Activated naive CD4-positive, alpha-beta T cell treated with Interleukin-2 at 50 U/mL for 16 hours (primary cell): ENCODE results near the gene ZGRF1.
"Not testable (repeated sequence)": the region's sequence is repeated elsewhere in the genome, so short reads cannot be mapped to it uniquely, and the experiment has no call there.

ENCODE experiments used
- DNase-seq: peaks from one replicate; pipeline ENCODE4 v3.0.0-alpha.2; 2020

Gene ZGRF1

DNA sequence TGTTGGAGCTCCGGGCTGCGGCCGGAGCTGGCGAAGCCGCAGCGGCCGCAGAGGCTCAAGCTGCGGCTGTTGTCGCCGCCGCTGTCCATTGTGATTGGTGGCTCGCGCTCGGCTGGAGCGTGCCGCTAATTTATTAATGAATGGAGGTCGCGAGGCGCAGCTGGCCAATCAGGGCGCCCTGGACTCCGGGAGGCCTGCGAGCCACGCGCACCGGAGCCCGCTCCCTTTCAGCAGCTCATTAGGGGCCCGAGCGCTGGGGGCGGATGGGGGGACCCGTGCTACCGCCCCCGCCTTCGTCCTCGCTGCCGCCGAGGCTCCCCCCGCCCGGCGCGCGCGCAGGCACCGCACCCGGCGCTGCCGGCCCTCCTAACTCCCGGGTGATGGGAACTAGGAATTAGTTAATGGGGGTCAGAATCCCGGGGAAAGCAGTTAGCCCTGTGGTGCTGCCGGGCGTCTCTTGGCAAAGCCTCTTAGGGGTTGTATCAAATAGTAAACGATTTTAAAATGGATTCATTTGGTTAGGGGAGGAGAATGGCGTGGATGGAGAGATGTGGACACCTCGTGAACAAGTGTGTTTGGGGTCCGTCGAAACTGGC lies 120.1 kb downstream of the ZGRF1 start:
- no peak for DNase-seq

DNA sequence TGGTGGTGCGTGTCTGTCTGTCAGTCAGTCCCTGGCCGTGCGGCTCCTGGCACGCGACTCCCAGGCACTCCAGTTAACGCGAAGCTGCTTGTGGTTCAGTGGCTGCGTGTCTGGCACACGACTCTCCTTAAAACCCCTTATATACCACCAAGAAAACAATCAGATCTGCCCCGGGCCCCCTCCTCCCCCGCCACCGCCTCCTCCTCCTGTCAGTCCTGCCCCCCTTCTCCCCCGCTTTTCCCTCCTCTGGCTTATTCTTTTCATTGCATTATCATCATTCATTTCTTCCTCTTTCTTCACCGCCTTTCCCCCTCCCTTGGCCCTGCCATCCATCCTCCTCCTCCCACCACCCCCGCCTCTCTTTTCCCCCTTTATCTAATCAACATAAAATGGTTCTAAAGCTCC lies 120.6 kb downstream of the ZGRF1 start, which contains the start of gene NEUROG2:
Gene NEUROG2 (minus strand): TSS at position 115 of the 405 bp plus-strand sequence. CDS start 705 bp downstream, outside the sequence.
- no peak for DNase-seq

DNA sequence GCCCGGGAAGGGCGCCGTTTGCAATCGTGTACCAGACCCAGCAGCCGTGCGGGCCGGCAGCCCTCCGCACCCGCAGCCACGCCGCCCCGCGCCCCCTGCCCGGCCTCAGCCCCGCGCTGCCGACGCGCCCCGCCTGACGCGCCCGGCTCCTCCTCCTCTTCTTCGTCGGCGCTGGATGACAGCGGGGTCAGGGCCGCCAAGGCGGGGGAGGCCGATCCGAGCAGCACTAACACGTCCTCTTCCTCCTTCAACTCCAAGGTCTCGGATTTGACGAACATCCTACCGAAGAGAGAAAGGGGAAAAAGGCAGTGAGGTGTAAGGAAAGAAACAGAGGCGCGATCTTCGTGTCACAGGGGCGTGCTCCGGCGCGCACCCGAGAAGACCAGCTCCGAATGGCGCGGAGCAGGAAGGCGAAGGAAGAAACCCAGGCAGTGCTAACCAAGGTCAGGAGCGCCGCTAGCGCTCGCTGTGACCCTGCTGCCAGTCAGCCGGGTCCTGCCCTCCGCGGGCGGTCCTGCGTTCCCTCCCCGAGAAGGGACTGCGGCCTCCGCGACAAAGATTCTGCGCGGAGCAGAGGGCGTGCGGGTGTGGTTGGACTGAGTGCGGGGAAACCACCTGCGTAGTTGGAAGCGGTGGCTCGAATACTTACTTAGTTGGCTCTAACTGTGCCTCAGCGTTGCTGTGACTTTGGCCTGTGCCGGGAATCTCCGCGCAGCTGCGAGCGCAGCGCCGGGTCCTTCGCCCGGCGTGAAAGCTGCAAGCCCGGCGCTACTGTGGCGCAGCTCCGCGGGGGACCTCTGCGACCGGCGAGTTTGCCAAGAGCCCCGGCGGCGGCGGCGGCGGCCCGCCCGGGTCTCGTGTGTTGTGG lies 121.3 kb downstream of the ZGRF1 start:
- peak; percentile 49 for DNase-seq

- no peak for DNase-seq
These were observed 122.0 kb downstream of the ZGRF1 start for GRCh38 chr4:112514647-112515197.

DNA sequence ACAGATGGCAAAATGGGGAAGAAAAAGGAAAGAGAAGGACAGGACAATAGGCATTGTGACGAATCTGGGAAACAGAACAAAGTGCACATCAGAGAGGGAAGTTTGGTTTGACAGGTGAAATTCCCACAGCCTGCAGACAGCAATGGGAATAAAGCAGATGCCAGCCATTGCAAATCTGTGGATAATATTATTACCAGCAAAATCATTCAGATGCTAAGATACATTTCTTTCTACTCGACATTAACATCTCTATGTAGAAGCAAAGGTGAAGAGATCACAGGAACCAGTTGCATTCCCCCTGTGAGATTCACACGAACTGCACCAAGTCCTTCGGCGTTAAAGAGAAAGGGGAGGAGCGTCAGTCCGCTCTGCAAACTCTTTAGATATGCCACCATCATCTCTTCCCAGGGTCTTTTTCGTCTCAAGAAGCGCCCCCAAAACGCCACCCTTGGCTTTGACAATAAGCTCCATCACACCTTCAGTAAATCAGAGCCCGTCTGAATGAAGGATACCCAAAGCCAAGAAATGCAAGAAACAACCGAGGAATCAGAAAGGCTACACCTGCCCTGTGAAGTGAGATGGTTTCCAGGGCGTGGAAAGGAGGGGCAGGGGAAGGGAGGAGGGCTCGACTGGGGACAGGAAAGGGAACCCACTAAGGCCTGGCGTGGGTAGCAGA lies 122.6 kb downstream of the ZGRF1 start:
- no peak for DNase-seq

- DNase-seq, result no peak
These were observed 124.9 kb downstream of the ZGRF1 start for GRCh38 chr4:112511803-112512118.

DNA sequence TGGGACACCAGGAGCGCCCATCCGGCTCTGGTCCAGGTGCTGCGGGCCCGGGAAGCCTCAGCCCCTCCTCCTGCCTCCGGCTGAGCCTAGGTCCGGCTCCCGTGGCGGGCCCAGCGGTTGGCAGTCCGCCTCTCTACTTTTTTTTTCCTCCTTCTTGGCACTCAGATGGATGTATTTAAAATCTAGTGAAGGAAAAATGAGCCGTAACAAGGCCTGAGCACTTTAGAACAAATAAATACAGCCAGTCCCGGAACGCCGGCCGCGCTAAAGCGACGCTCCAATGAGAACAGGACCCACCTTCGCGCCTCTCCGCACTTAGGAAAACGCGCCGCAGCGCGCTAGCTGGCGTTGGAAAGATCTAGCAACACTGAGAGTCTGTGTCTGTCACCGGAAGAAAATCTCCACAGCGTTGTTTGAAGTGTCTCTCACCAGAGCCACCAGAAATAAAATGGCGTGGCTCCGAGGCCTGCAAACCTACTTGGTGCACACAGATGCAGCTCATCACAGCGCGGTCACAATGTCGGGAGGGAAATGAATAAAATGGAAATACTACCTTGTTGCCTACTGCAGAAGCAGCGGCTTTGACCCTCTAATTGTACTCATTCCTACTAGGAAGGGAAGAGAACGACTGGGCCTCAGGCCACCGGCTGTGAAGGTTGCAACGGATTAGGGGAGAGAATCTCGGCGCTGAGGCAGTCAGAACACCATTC lies 125.5 kb downstream of the ZGRF1 start:
- no peak for DNase-seq

DNA sequence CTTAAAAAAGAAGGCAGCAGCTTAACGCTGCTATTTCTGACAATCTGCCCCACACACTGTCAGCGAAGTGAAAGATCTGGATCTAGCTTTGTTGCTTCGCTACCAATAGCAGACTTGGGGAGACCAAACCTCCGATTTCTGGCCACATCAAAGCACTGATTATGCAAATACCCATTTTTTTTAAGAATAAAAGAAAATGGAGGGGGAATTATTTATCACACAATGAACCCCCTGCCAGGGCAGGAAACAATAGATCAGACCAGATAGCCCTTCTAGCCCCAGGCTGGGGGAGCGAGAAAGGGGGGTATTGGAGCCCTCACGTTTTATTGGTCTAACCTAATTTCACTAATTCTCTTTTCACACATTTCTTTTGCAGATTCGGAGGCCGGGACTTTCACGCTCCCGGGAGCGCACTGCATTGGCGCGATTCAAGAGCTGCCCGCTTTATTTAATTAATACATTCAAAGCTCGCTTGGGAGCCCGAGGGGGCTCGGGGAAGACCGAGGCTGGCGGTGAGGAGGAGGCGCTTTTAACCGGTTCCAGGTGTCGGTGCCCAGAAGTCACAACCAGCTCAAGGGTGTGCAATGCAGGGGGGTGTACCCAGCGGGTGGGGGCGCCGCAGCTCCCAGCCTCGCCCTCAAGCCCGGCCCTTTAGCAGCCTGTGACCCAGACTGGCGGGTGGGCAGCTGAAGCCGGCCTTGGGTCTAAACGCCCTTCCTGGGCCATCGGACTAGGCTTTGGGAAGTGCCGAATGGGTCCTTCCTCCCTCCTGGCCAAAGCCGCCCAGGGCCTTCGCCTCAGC lies 126.2 kb downstream of the ZGRF1 start:
- DNase-seq, result no peak

DNA sequence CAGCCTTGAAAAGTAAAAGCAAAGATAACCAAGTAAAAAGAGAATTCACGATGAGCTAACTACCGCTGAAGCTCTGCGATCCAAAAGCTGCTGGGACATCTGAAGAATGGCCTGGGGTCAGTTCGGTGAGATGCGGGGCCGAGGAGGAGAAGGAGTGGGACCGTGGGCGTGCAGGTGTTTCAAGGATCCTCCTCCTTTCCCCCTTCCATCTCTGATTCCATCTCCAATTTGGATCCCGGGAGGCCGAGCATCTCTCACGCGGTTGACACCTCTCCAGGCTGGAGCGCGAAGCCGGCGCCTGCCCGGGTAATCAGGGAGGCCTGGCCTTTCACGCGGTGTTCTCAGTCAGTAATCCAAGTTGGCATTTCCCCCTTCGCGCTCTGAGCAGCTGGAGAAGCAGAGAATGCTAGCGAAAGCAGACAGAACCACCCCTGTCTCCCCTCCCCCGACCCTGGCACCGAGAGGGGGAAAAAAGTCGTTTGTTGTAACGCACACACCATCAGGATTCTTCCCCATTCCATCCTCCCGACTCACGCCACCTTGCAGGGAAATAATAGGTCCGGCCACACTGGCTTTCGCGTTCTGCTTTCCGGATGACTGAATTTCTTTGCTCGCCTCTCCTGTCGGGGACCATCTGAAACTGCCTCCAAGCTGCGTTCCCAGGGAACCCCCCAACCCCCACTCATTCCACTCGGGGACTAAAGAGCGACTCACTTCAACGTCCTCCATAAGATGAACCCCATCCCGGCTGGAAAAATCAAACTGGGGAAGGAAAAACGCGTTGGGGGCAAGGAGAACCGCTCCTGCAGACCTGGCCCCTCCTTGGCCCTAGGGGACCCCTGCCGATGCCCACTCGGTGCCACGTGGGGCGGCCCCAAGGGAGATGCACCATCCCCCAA lies 127.2 kb downstream of the ZGRF1 start:
- DNase-seq, result no peak

DNA sequence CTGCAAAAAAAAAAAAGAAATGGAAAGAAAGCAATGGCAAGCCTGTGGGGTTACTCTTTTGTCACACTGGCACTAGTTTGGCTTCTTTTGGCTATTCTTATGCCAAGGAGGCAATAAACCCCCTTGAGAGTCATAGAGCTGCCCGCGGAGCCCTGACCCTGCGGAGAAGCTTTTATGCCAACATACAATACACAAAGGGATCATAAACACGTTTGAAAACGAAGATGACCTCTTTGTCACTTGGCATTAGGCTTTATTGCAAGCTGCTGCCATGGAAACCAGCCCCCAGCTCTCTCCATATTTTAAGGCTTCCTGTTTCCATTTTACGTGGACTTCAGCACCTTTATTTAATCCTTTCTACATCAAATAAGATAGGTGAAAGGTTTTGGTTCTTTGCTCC lies 128.4 kb downstream of the ZGRF1 start:
- DNase-seq, result no peak

GRCh38 chr4:112504807-112505206 lies 131.9 kb downstream of the ZGRF1 start:
- no peak for DNase-seq

- no peak for DNase-seq
These were observed 133.8 kb downstream of the ZGRF1 start for GRCh38 chr4:112502871-112503270.

DNA sequence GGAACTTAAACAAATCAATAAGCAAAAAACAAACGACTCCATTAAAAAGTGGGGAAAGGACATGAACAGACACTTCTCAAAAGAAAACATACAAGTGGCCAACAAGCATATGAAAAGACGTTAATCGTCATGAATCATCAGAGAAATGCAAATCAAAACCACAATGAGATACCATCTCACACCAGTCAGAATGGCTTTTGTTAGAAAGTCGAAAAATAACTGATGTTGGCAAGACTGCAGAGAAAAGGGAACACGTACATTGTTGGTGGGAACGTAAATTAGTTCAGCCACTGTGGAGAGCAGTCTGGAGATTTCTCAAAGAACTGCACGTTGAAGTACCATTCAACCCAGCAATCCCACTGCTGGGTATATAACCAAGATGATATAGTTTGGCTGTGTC lies 144.4 kb downstream of the ZGRF1 start:
- no peak for DNase-seq

DNA sequence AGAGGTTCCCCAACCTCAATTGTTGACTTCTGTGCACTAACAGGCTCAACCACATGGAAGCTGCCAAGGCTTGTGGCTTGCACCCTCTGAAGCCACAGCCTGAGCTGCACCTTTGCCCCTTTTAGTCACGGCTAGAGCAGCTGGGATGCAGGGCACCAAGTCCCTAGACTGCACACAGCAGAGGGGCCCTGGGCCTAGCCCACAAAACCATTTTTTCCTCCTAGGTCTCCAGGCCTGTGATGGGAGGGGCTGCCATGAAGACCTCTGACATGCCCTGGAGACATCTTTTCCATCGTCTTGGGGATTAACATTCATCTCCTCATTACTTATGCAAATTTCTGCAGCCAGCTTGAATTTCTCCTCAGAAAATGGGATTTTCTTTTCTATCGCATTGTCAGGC lies 145.9 kb downstream of the ZGRF1 start:
- DNase-seq, result not testable (repeated sequence)
